Retinal pigment epithelial cell (primary cell): ENCODE data around the gene PIK3C2B.
"Not testable (repeated sequence)": the region's sequence is repeated elsewhere in the genome, so short reads cannot be mapped to it uniquely, and the experiment has no call there.

ENCODE experiments used
- DNase-seq: peaks from one replicate; pipeline ENCODE4 v3.0.0-alpha.2; 2010; ENCODE audit warnings: low read depth
- H3K4me3 ChIP-seq: 2 replicates; pipeline ENCODE4 v1.5.1; 2011; ENCODE audit warnings: mild to moderate bottlenecking, low read length, control low read depth, moderate library complexity
- CTCF ChIP-seq: conservative IDR thresholded peaks from 2 replicates; pipeline ENCODE4 v1.5.1; 2011; ENCODE audit warnings: low read depth, low read length, control low read depth, inconsistent platforms

Gene PIK3C2B

GRCh38 chr1:204528241-204528640, 33.6 kb upstream of the PIK3C2B start:
- no peak for DNase-seq
- no peak overlapping the region for H3K4me3 ChIP-seq
- TF ChIP-seq CTCF = no peak

- no peak overlapping the region for H3K4me3 ChIP-seq
- TF ChIP-seq CTCF = no peak
- no peak for DNase-seq
Observed at GRCh38 chr1:204524986-204525385, 30.4 kb upstream of the PIK3C2B start.

- DNase-seq = no peak
- H3K4me3 ChIP-seq = no peak overlapping the region
- no peak for TF ChIP-seq CTCF
Observed at GRCh38 chr1:204523605-204524215, 29.1 kb upstream of the PIK3C2B start.

- not testable (repeated sequence) for H3K4me3 ChIP-seq, DNase-seq
Observed at GRCh38 chr1:204521941-204522521, 27.4 kb upstream of the PIK3C2B start.

GRCh38 chr1:204520834-204521709, 26.5 kb upstream of the PIK3C2B start:
- no peak for TF ChIP-seq CTCF
- H3K4me3 ChIP-seq = no peak overlapping the region
- no peak for DNase-seq

- not testable (repeated sequence) for H3K4me3 ChIP-seq, DNase-seq
Observed at GRCh38 chr1:204517382-204517781, 22.8 kb upstream of the PIK3C2B start.

- peak; percentile 88 for DNase-seq
- TF ChIP-seq CTCF = no peak
- H3K4me3 ChIP-seq = peak within 1 kb of the TSS; percentile 69
Observed at GRCh38 chr1:204516180-204516879, 21.7 kb upstream of the PIK3C2B start, which contains the start of gene MDM4. Gene MDM4 (plus strand): TSS chr1:204516406. CDS start chr1:204525519, 9,113 bp downstream.
